H1 (cell line): ENCODE results near the gene GRK7. TPM values are rescaled to one million over a fixed set of nuclear protein-coding genes. Genes with fewer than 3 reads are reported as not detected.
A peak's percentile ranks its signal among the peaks of the same experiment; 100 is the strongest.

Source experiments
- CHD2 ChIP-seq: IDR thresholded peaks from 2 replicates; pipeline ENCODE4 v1.6.1; 2012; ENCODE audit warnings: low read length, improper control_type of control experiment
- CTBP2 ChIP-seq: IDR thresholded peaks from 2 replicates; pipeline ENCODE4 v1.7.0; 2011; ENCODE audit warnings: borderline replicate concordance, mild to moderate bottlenecking, moderate library complexity, mixed read lengths, low read length; ENCODE audit not compliant: insufficient read depth, insufficient read length
- NANOG ChIP-seq: IDR thresholded peaks from 2 replicates; pipeline ENCODE4 v1.6.1; 2011; ENCODE audit warnings: low read length, low read depth, mild to moderate bottlenecking, inconsistent platforms; ENCODE audit not compliant: insufficient read depth, poor library complexity, severe bottlenecking
- NRF1 ChIP-seq: IDR thresholded peaks from 2 replicates; pipeline ENCODE4 v1.6.1; 2011; ENCODE audit warnings: mild to moderate bottlenecking, low read depth, low read length, improper control_type of control experiment
- POU5F1 ChIP-seq: IDR thresholded peaks from 2 replicates; pipeline ENCODE4 v1.6.1; 2011; ENCODE audit warnings: low read depth, mild to moderate bottlenecking, low read length, moderate library complexity
- RXRA ChIP-seq: IDR thresholded peaks from 2 replicates; pipeline ENCODE4 v1.6.1; 2011; ENCODE audit warnings: low read depth, mild to moderate bottlenecking, low read length, moderate library complexity; ENCODE audit not compliant: insufficient read depth
- SIN3A ChIP-seq, 2 experiments: IDR thresholded peaks in 1 of 2; conservative IDR thresholded peaks in 1 of 2; 2 replicates each; pipeline ENCODE4 v1.6.1; 2011 to 2012; ENCODE audit warnings: low read length in 2 of 2, improper control_type of control experiment in 1 of 2, low read depth in 1 of 2, mild to moderate bottlenecking in 1 of 2
- SIX5 ChIP-seq: IDR thresholded peaks from 2 replicates; pipeline ENCODE4 v1.6.1; 2011; ENCODE audit warnings: mild to moderate bottlenecking, low read depth, low read length
- SUZ12 ChIP-seq: fragments of 200-600 bp; sonication (generic); IDR thresholded peaks from 2 replicates; pipeline ENCODE4 v1.6.1; 2012; ENCODE audit warnings: mild to moderate bottlenecking, inconsistent platforms, low read length, moderate library complexity, mixed read lengths
- TAF1 ChIP-seq: IDR thresholded peaks from 2 replicates; pipeline ENCODE4 v1.6.1; 2011; ENCODE audit warnings: mild to moderate bottlenecking, low read depth, low read length
- polyA plus RNA-seq, 7 experiments: library from polyadenylated mRNA; depleted of rRNA in 3 of 7; stranded (reverse) in 5 of 7; unstranded in 2 of 7; fragments of >200 nt in 5 of 7; fragments of 200-250 nt in 2 of 7; gene quantifications; 1 replicate in 5 of 7; 2 replicates in 1 of 7; 4 replicates in 1 of 7; pipeline versions ENCODE4 v1.2.1 to v1.2.3, GENCODE V29; 2011 to 2013; ENCODE audit warnings: missing spikeins in 2 of 7, mixed read lengths in 2 of 7
- total RNA-seq: library from RNA; stranded (reverse); fragmentation: NEBNext Ultra II Directional; extraction: Animal tissue kit (Norgen Biotek cat#: 25700); gene quantifications from 2 replicates; pipeline ENCODE4 v1.2.1, GENCODE V29; 2021

Gene GRK7
- total and polyA plus RNA-seq, 2 of the 8 experiments (the other 6 are each of a cell fraction or from before 2014, with no cell fraction given): not detected

DNA sequence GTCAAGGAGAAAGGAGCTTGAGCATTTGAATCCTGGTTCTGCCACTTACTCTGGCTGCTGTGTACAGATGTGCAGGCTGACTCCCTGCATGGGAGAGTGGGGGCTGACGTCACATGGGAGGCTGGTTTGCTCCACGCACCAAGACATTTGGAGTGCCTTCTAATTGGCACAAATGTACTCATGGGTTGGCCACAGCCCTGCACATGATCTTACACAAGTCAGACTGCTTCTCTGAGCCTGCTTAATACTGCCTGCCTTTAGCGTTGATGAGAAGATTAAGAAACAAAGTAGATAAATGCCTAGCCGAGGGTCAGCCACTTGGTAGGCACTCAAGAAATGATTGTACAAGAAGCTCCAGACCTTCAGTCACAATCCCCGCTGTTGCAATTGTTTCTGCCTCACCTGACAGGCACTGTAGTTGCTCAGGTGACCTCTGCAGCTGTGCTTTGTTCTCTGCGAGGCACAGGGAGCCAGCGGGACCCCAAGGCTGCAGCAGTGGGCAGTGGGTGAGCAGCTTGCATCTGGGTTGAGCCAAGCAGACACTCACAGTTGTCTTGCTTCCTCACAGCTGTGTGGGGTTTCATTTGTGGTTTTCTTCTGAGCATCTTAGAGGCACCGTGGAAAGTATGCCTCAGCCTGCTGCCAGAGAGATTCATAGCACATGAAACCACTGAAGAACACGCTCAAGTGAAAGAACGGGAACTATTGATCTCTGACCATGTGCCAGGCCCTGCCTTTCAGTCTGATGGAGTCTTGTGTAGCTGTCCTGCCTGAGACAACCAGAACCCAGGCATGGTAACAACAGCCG lies 33.1 kb downstream of the GRK7 start (continued):
- TF ChIP-seq NRF1 (no peak), CHD2 (no peak), SUZ12 (no peak), SIN3A (conservative IDR thresholded peaks at IDR 0.05 in 1 of 2, IDR thresholded peaks at IDR 0.05 in 1 of 2; ENCODE audit: low read depth in 1 of 2, low read length in 2 of 2) (0 out of 4 replicates have a peak, but pooled peaks of 1 of the 2 experiments have one; percentile 14), TAF1 (0 out of 2 replicates have a peak, but pooled peaks have one; percentile 17), POU5F1 (no peak), SIX5 (no peak), CTBP2 (no peak), NANOG (no peak), RXRA (no peak)
